Neural cell (in vitro differentiated cells): Measurements from ENCODE around the gene RPA3. TPM values are rescaled to one million over a fixed set of nuclear protein-coding genes. Genes with fewer than 3 reads are reported as not detected.

Source experiments
- H2AFZ ChIP-seq: fragments of 200-600, 300-800 bp; sonication (generic), shearing (Covaris generic); 2 replicates; pipeline ENCODE4 v1.6.0; 2014; ENCODE audit warnings: low read depth, mild to moderate bottlenecking, antibody characterized with exemption, low read length, moderate library complexity
- H3F3A ChIP-seq: fragments of 200-600 bp; shearing (Covaris generic); 2 replicates; pipeline ENCODE4 v1.6.1; 2016; ENCODE audit warnings: mild to moderate bottlenecking, moderate library complexity, mixed read lengths, antibody characterized with exemption, low read length; ENCODE audit not compliant: insufficient read depth, poor library complexity, severe bottlenecking
- H3K27ac ChIP-seq: fragments of 200-600, 300-800 bp; sonication (generic), shearing (Covaris generic); 2 replicates; pipeline ENCODE4 v1.5.1; 2014; ENCODE audit warnings: mild to moderate bottlenecking, low read length, moderate library complexity
- H3K27me3 ChIP-seq: fragments of 300-800, 200-600 bp; sonication (generic), shearing (Covaris generic); 2 replicates; pipeline ENCODE4 v1.6.0; 2014; ENCODE audit warnings: mild to moderate bottlenecking, low read depth, low read length, moderate library complexity; ENCODE audit not compliant: insufficient read depth
- H3K36me3 ChIP-seq: fragments of 300-800, 200-600 bp; sonication (generic), shearing (Covaris generic); 2 replicates; pipeline ENCODE4 v1.5.1; 2014; ENCODE audit warnings: mild to moderate bottlenecking, antibody characterized with exemption, low read length, moderate library complexity; ENCODE audit not compliant: insufficient read depth
- H3K4me2 ChIP-seq: fragments of 300-800, 200-600 bp; sonication (generic), shearing (Covaris generic); 2 replicates; pipeline ENCODE4 v1.6.0; 2014; ENCODE audit warnings: mild to moderate bottlenecking, low read length
- H3K4me3 ChIP-seq: fragments of 300-800, 200-600 bp; sonication (generic), shearing (Covaris generic); 2 replicates; pipeline ENCODE4 v1.5.1; 2014; ENCODE audit warnings: mild to moderate bottlenecking, low read length, moderate library complexity
- H3K79me2 ChIP-seq: fragments of 200-600 bp; shearing (Covaris generic); replicated peaks from 2 replicates; pipeline ENCODE4 v1.6.0; 2014; ENCODE audit warnings: mild to moderate bottlenecking, low read length, moderate library complexity; ENCODE audit not compliant: insufficient read depth
- H3K9ac ChIP-seq: fragments of 300-800, 200-600 bp; sonication (generic), shearing (Covaris generic); 2 replicates; pipeline ENCODE4 v1.6.1; 2016; ENCODE audit warnings: mild to moderate bottlenecking, low read length, mixed read lengths
- H3K9me2 ChIP-seq: fragments of 200-600 bp; shearing (Covaris generic); 2 replicates; pipeline ENCODE4 v1.6.1; 2016; ENCODE audit warnings: mild to moderate bottlenecking, low read length, mixed read lengths; ENCODE audit not compliant: insufficient read depth
- H3K9me3 ChIP-seq: fragments of 200-600, 300-800 bp; sonication (generic), shearing (Covaris generic); 2 replicates; pipeline ENCODE4 v1.6.1; 2016; ENCODE audit warnings: mild to moderate bottlenecking, mixed run types, low read length, moderate library complexity, mixed read lengths
- H4K20me1 ChIP-seq: fragments of 200-600 bp; shearing (Covaris generic); 2 replicates; pipeline ENCODE4 v1.6.1; 2016; ENCODE audit warnings: mild to moderate bottlenecking, mixed run types; ENCODE audit not compliant: insufficient read depth
- EP300 ChIP-seq: fragments of 450-650 bp; conservative IDR thresholded peaks from 2 replicates; pipeline ENCODE4 v1.6.1; 2014; ENCODE audit warnings: antibody characterized with exemption, mild to moderate bottlenecking, moderate library complexity; ENCODE audit not compliant: poor library complexity, severe bottlenecking
- EZH2 ChIP-seq: fragments of 200-600, 300-800 bp; shearing (Covaris generic), sonication (generic); IDR thresholded peaks from 2 replicates; pipeline ENCODE4 v1.6.1; 2014; ENCODE audit warnings: antibody characterized with exemption, low read length, borderline replicate concordance, mild to moderate bottlenecking; ENCODE audit not compliant: insufficient read depth, poor library complexity, severe bottlenecking
- MXI1 ChIP-seq: fragments of 450-650 bp; conservative IDR thresholded peaks from 2 replicates; pipeline ENCODE4 v1.6.1; 2014; ENCODE audit warnings: antibody characterized with exemption, mild to moderate bottlenecking; ENCODE audit not compliant: poor library complexity, severe bottlenecking
- POLR2AphosphoS5 ChIP-seq: IDR thresholded peaks from 2 replicates; pipeline ENCODE4 v1.6.1; 2012
- RAD21 ChIP-seq: fragments of 450-650 bp; conservative IDR thresholded peaks from 2 replicates; pipeline ENCODE4 v1.6.1; 2014; ENCODE audit warnings: antibody characterized with exemption, mild to moderate bottlenecking, moderate library complexity
- SMC3 ChIP-seq: fragments of 450-650 bp; conservative IDR thresholded peaks from 2 replicates; pipeline ENCODE4 v1.6.1; 2014; ENCODE audit warnings: antibody characterized with exemption, mild to moderate bottlenecking, moderate library complexity; ENCODE audit not compliant: poor library complexity
- TAF1 ChIP-seq: IDR thresholded peaks from 2 replicates; pipeline ENCODE4 v1.6.1; 2012; ENCODE audit warnings: low read depth
- polyA plus RNA-seq: library from polyadenylated mRNA; depleted of rRNA; stranded (reverse); fragments of >200 nt; gene quantifications from 2 replicates; pipeline ENCODE4 v1.2.3, GENCODE V29; 2014
- TF ChIP-seq, protein P1 (sequence below): fragments of 450-650 bp; IDR thresholded peaks from 2 replicates; pipeline ENCODE4 v1.5.1; 2014; ENCODE audit warnings: antibody characterized with exemption, mild to moderate bottlenecking, moderate library complexity; ENCODE audit not compliant: poor library complexity, severe bottlenecking
- TF ChIP-seq, protein P2 (sequence below): IDR thresholded peaks from 2 replicates; pipeline ENCODE4 v1.6.1; 2012; ENCODE audit warnings: borderline replicate concordance

Gene RPA3
- polyA plus RNA-seq, 1 donor from 2014 or later, result 50.1 TPM

DNA sequence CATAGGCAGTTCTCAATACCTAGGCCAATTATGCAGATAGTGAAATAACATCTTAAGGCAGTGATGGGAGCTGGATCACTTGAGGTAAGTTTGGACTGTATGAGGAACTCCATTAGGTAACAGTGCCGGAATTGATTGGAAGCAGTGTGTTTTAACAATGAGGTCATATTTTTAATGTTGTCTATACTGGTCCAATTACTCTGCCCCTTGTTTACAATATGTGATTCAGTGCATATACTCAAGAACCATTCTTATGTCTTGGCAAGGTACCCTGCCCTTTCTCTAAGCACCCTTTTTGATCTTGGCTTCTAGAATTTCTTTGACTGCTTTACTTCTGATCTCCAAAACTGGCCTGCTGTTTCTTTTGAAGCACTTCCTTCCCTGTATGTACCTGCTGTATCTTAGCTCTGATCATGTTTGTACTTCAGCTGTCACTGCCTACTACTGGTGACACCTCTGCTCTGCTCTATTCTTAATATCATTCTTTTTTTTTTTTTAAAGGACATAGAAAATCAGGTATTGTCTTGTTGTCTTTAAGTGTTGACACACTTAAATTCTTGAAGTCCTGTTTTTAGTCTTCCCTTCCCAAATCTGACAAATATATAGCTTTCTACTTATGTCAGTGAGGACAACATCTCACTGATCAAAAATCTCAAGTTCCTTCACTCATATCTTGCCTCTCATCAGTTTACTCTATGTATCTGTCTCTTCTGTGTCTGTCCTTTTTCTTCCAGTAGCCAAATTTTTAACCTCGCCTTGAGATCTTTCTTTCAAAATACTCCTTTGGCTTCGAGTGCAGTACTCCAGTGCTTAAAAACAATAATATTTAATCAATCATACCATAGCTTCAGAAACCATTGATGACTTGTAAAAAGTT is 46.4 kb upstream of the RPA3 start:
- Histone ChIP-seq H3K79me2 (no peaks in the 10 kb centered on the region), H3F3A (no peaks in the 10 kb centered on the region), H3K4me3 (no peak overlapping the region), H3K27ac (no peak overlapping the region), H2AFZ (no peak overlapping the region), H3K27me3 (no peaks in the 10 kb centered on the region), H3K36me3 (no peaks in the 10 kb centered on the region), H4K20me1 (no peaks in the 10 kb centered on the region), H3K4me2 (no peak overlapping the region), H3K9me3 (no peaks in the 10 kb centered on the region), H3K9me2 (no peaks in the 10 kb centered on the region), H3K9ac (no peak overlapping the region)
- TF ChIP-seq RAD21 (no peak), TAF1 (no peak), POLR2AphosphoS5 (no peak), EZH2 (no peak), MXI1 (no peak), EP300 (no peak), SMC3 (no peak)
- TF ChIP-seq, protein P1, sequence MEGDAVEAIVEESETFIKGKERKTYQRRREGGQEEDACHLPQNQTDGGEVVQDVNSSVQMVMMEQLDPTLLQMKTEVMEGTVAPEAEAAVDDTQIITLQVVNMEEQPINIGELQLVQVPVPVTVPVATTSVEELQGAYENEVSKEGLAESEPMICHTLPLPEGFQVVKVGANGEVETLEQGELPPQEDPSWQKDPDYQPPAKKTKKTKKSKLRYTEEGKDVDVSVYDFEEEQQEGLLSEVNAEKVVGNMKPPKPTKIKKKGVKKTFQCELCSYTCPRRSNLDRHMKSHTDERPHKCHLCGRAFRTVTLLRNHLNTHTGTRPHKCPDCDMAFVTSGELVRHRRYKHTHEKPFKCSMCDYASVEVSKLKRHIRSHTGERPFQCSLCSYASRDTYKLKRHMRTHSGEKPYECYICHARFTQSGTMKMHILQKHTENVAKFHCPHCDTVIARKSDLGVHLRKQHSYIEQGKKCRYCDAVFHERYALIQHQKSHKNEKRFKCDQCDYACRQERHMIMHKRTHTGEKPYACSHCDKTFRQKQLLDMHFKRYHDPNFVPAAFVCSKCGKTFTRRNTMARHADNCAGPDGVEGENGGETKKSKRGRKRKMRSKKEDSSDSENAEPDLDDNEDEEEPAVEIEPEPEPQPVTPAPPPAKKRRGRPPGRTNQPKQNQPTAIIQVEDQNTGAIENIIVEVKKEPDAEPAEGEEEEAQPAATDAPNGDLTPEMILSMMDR, result no peak
- TF ChIP-seq, protein P2, sequence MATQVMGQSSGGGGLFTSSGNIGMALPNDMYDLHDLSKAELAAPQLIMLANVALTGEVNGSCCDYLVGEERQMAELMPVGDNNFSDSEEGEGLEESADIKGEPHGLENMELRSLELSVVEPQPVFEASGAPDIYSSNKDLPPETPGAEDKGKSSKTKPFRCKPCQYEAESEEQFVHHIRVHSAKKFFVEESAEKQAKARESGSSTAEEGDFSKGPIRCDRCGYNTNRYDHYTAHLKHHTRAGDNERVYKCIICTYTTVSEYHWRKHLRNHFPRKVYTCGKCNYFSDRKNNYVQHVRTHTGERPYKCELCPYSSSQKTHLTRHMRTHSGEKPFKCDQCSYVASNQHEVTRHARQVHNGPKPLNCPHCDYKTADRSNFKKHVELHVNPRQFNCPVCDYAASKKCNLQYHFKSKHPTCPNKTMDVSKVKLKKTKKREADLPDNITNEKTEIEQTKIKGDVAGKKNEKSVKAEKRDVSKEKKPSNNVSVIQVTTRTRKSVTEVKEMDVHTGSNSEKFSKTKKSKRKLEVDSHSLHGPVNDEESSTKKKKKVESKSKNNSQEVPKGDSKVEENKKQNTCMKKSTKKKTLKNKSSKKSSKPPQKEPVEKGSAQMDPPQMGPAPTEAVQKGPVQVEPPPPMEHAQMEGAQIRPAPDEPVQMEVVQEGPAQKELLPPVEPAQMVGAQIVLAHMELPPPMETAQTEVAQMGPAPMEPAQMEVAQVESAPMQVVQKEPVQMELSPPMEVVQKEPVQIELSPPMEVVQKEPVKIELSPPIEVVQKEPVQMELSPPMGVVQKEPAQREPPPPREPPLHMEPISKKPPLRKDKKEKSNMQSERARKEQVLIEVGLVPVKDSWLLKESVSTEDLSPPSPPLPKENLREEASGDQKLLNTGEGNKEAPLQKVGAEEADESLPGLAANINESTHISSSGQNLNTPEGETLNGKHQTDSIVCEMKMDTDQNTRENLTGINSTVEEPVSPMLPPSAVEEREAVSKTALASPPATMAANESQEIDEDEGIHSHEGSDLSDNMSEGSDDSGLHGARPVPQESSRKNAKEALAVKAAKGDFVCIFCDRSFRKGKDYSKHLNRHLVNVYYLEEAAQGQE, result no peak

DNA sequence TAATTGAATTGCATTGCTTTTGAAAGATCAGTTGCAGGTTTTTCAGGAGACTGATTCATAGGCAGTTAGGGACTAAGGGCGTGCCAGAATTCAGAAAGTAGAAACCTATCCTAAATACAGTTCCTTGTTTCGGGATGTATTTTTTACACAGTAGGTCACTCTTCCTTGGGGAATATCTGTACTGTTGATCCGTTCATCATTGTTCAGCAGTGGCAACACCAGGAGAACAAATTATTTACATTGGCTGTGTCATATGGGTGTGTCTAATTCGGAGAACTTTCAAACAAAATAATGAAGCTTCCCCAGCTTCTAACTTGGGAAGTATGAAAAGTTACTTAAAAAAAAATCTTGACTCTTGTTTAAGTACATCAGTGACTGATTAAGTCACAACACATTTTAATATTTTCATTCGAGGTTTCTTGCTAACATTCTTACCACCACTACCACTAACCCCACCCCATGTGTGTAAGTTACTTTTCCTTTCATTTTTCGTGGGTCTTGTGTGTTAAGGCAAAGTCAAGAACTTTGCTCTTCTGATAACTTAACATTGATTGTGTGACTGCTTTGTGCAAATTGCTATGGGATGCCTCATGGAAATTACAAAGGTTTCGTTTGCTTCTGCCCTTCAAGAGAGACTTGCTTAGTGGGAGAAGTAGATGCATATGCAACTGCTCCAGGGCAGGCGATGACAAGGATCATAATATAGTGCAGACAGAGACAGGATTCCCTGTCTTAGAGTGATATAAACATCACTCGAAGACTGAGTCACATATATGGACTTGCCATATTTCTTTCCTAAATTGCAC is 43.8 kb upstream of the RPA3 start:
- TF ChIP-seq RAD21 (no peak), MXI1 (no peak), POLR2AphosphoS5 (no peak), EP300 (no peak), TAF1 (no peak), SMC3 (no peak), EZH2 (no peak)
- TF ChIP-seq, protein P2, result no peak
- TF ChIP-seq, protein P1, result no peak
- H4K20me1 ChIP-seq, result no peaks in the 10 kb centered on the region
- no peaks in the 10 kb centered on the region for H3K27me3 ChIP-seq
- H3K9me3 ChIP-seq, result no peaks in the 10 kb centered on the region
- no peaks in the 10 kb centered on the region for H3F3A ChIP-seq
- no peak overlapping the region for H3K4me2 ChIP-seq
- H3K9ac ChIP-seq, result no peak overlapping the region
- no peak overlapping the region for H3K4me3 ChIP-seq
- H3K27ac ChIP-seq, result no peak overlapping the region
- no peaks in the 10 kb centered on the region for H3K79me2 ChIP-seq
- no peaks in the 10 kb centered on the region for H3K36me3 ChIP-seq
- H2AFZ ChIP-seq, result no peak overlapping the region
- H3K9me2 ChIP-seq, result no peaks in the 10 kb centered on the region
